Measurements from ENCODE around the gene ELFN2. TPM values are rescaled to one million over a fixed set of nuclear protein-coding genes. Genes with fewer than 3 reads are reported as not detected.

The ELFN2 gene
- total RNA-seq, 1 donor from 2014 or later = 0.36 TPM

DNA sequence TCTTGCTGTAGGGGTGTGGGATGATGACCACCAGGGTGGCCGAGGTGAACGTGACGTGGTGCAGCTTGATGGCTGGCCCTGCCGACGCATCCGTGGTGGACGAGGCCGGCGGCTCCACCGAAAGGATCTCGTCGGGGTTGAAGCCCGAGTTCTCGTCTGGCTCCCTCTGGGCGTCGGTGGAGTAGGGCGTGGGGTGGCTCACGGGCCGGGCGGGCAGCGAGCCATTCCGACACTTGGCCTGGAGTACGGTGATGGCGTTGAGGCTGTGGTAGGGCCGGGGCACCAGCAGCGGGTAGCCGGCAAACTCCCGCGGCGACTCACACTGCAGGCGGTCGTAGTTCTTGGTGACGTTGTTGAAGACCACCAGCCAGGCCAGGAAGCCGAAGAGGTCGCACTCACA is 52.7 kb downstream of the ELFN2 start:
- H3K9me3 Mint-ChIP-seq (ENCODE audit: low read depth) = no peaks in the 10 kb centered on the region
- H3K4me3 Mint-ChIP-seq (ENCODE audit: low read depth) = no peak overlapping the region
- peaks cover 29% of the 10 kb centered on the region for H3K27me3 Mint-ChIP-seq
- DNase-seq (ENCODE audit: low spot score, unreplicated experiment) = no peak
- peaks cover 4% of the 10 kb centered on the region for H3K4me1 Mint-ChIP-seq (ENCODE audit: low read depth)
- no peak for TF ChIP-seq CTCF (IDR thresholded peaks at IDR 0.05; ENCODE audit: unreplicated experiment)
- no peaks in the 10 kb centered on the region for H3K36me3 Mint-ChIP-seq (ENCODE audit: insufficient read depth)
- H3K27ac Mint-ChIP-seq = no peak overlapping the region

DNA sequence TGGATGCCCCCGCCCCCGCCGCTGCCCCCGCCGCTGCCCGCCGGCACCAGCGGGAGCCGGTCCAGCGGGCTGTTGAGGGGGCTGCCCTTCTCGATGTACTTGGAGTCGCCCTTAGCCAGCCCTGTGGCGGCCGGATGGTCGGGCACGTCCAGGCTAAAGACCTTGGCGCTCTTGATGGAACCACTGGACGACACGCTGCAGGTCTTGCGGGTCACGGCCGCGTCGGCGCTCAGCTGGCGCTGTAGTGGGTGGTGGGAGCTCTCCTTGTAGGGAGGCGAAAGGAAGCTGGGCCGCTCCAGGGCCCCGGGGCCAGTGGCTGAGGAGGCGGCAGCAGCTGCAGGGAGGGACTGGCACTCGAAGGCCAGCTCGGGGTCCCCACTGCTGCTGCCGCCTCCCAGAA is 53.8 kb downstream of the ELFN2 start:
- no peaks in the 10 kb centered on the region for H3K9me3 Mint-ChIP-seq (ENCODE audit: low read depth)
- TF ChIP-seq CTCF (IDR thresholded peaks at IDR 0.05; ENCODE audit: unreplicated experiment) = no peak
- H3K4me3 Mint-ChIP-seq (ENCODE audit: low read depth) = no peak overlapping the region
- H3K4me1 Mint-ChIP-seq (ENCODE audit: low read depth) = no peaks in the 10 kb centered on the region
- H3K36me3 Mint-ChIP-seq (ENCODE audit: insufficient read depth) = no peaks in the 10 kb centered on the region
- peaks cover 26% of the 10 kb centered on the region for H3K27me3 Mint-ChIP-seq
- no peak overlapping the region for H3K27ac Mint-ChIP-seq
- no peak for DNase-seq (ENCODE audit: low spot score, unreplicated experiment)

DNA sequence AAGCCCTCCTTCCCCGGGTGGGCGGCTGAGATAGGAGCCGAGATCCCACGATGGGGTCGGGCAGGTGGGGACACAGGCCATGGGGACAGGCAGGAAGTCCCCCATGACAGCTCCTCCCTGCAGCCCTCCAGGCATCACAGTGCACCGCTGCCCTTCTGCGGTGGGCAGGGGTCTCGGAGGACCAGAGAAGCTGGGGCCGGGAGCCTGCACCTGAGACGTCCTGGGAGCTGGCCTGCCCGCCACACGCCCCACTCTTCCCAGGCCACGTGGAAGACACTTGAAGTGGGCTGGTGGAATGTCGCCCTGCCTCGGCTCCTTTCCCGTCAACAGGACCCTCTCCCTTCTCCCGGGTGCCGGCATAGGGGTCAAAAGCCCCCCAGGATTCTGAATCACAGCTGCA is 55.4 kb downstream of the ELFN2 start:
- TF ChIP-seq CTCF (IDR thresholded peaks at IDR 0.05; ENCODE audit: unreplicated experiment) = no peak
- H3K4me3 Mint-ChIP-seq (ENCODE audit: low read depth) = no peak overlapping the region
- DNase-seq (ENCODE audit: low spot score, unreplicated experiment) = no peak
- peaks cover 22% of the 10 kb centered on the region for H3K27me3 Mint-ChIP-seq
- H3K36me3 Mint-ChIP-seq (ENCODE audit: insufficient read depth) = no peaks in the 10 kb centered on the region
- no peaks in the 10 kb centered on the region for H3K4me1 Mint-ChIP-seq (ENCODE audit: low read depth)
- no peak overlapping the region for H3K27ac Mint-ChIP-seq
- no peaks in the 10 kb centered on the region for H3K9me3 Mint-ChIP-seq (ENCODE audit: low read depth)

DNA sequence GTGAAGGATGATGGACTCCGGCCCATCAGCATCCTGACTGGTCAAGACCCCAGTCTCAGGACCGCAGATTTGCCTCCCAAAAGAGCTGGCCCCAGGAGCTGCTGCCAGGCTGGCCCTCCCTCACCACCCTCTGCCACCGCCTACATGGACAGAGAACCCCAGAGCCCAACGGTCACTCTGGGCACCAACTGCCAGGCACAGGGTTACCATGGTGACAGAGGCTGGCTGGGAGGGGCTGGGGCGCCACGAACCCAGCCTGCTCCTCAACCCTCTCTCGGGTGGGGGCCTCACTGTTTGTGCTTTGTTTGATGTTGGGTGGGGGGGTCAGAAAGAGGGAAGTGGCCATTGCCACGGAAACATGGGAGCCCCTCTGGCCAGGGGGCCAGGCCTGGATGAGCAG is 55.8 kb downstream of the ELFN2 start:
- no peak for DNase-seq (ENCODE audit: low spot score, unreplicated experiment)
- no peaks in the 10 kb centered on the region for H3K4me1 Mint-ChIP-seq (ENCODE audit: low read depth)
- TF ChIP-seq CTCF (IDR thresholded peaks at IDR 0.05; ENCODE audit: unreplicated experiment) = no peak
- no peak overlapping the region for H3K27ac Mint-ChIP-seq
- peaks cover 20% of the 10 kb centered on the region for H3K27me3 Mint-ChIP-seq
- H3K4me3 Mint-ChIP-seq (ENCODE audit: low read depth) = no peak overlapping the region
- no peaks in the 10 kb centered on the region for H3K9me3 Mint-ChIP-seq (ENCODE audit: low read depth)
- no peaks in the 10 kb centered on the region for H3K36me3 Mint-ChIP-seq (ENCODE audit: insufficient read depth)

GRCh38 chr22:37370306-37370979 is 56.8 kb downstream of the ELFN2 start:
- H3K27ac Mint-ChIP-seq = no peak overlapping the region

More at GRCh38 chr22:37370306-37370979, 56.8 kb downstream of the ELFN2 start:
- peaks cover 15% of the 10 kb centered on the region for H3K27me3 Mint-ChIP-seq
- no peak for TF ChIP-seq CTCF (IDR thresholded peaks at IDR 0.05; ENCODE audit: unreplicated experiment)
- H3K9me3 Mint-ChIP-seq (ENCODE audit: low read depth) = no peaks in the 10 kb centered on the region
- no peak overlapping the region for H3K4me3 Mint-ChIP-seq (ENCODE audit: low read depth)
- no peaks in the 10 kb centered on the region for H3K36me3 Mint-ChIP-seq (ENCODE audit: insufficient read depth)
- no peaks in the 10 kb centered on the region for H3K4me1 Mint-ChIP-seq (ENCODE audit: low read depth)
- no peak for DNase-seq (ENCODE audit: low spot score, unreplicated experiment)

Data from progenitor cell of endocrine pancreas (in vitro differentiated cells).